ENCODE measurements around the gene IPO5.
"Not testable (repeated sequence)": the region's sequence is repeated elsewhere in the genome, so short reads cannot be mapped to it uniquely, and the experiment has no call there.

Gene IPO5

DNA sequence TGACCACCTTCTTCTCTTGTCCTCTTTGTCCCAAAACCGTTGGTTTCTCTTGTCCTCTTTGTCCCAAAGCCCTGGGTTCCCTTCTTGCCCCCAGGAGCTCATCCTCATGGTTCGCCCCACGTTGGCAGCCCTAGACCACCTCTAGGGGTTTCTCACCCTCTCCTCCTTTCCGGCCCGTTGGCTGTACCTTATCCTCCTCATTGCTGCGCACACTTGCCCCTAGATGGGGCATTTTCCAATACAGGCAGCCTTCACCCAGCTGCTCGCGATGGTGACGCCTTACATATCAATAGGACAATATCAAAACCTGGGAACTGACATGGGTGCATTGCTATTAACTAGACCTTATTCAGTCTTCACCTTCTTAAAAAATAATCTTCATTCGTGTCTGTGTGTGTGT lies 86.5 kb downstream of the IPO5 start:
- Histone ChIP-seq H3K27ac (ENCODE audit: low read depth, low read length) (no peak overlapping the region), H3K4me1 (ENCODE audit: insufficient read depth, low read length) (no peaks in the 10 kb centered on the region), H3K27me3 (ENCODE audit: insufficient read depth, low read length) (no peaks in the 10 kb centered on the region), H3K9ac (ENCODE audit: low read depth, low read length) (no peak overlapping the region), H3K4me3 (ENCODE audit: low read length) (no peak overlapping the region), H3K9me3 (ENCODE audit: insufficient read depth, low read depth, low read length) (no peaks in the 10 kb centered on the region), H3K36me3 (ENCODE audit: insufficient read depth, low read length) (no peaks in the 10 kb centered on the region)
- WGBS: 82% methylated on average over 9 of the region's 10 CpGs

DNA sequence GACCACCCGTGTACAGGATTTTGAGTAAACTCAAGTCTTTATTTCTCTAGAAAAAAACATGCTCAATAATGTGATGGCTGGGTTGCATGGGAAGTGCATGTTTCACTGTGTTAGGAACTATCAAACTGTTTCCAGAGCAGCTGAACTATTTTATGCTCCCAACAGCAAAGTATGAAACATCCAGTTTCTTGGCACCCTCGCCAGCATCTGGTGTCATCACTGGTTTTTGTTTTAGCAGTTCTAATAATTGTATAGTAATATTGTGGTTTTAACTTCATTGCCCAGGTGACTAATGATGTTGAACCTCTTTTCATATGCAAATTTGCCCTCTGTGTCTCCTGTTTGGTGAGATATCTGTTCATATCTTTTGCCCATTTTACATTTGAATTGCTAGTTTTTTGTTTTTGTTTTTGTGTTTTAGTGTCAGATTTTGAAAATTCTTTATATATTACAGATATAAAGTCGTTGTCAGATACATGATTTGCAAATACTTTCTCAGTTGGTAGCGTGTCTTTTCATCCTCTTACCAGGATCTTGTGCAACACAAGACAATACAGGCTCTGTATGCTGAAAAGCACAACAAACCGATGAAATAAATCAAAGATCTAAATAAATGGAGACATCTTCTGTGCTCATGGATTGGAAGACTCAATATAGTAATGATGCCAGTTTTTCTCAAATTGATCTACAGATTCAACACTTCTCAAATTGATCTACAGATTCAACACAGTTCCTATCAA lies 87.8 kb downstream of the IPO5 start:
- H3K9me3 ChIP-seq (ENCODE audit: insufficient read depth, low read depth, low read length): no peaks in the 10 kb centered on the region
- H3K9ac ChIP-seq (ENCODE audit: low read depth, low read length): no peak overlapping the region
- H3K4me1 ChIP-seq (ENCODE audit: insufficient read depth, low read length): no peaks in the 10 kb centered on the region
- WGBS: 92% methylated on average over 5 of the region's 5 CpGs
- H3K36me3 ChIP-seq (ENCODE audit: insufficient read depth, low read length): no peaks in the 10 kb centered on the region
- H3K4me3 ChIP-seq (ENCODE audit: low read length): no peak overlapping the region
- no peaks in the 10 kb centered on the region for H3K27me3 ChIP-seq (ENCODE audit: insufficient read depth, low read length)
- H3K27ac ChIP-seq (ENCODE audit: low read depth, low read length): no peak overlapping the region

DNA sequence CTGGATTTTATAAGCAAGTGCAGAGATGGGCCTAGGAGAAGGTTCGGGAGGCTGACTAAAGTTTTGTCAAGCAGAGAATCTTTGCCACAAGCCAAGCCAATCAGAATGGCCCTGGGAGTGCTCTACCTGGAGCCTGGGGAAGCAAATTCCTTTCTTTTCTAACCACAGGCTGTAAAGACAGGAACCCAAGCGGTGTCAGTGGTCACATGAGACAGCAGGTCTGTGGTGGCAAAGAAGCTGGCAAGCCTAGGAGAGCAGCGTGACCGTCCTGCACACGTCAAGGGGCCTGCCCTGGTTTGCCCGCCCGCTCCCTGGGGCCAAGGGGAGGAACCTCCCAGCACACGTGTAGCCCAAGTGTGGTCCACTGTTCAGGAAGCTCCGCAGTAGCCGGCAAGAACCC lies 90.8 kb downstream of the IPO5 start:
- H3K4me3 ChIP-seq (ENCODE audit: low read length): no peak overlapping the region
- H3K27ac ChIP-seq (ENCODE audit: low read depth, low read length): no peak overlapping the region
- no peaks in the 10 kb centered on the region for H3K4me1 ChIP-seq (ENCODE audit: insufficient read depth, low read length)
- no peak overlapping the region for H3K9ac ChIP-seq (ENCODE audit: low read depth, low read length)
- no peaks in the 10 kb centered on the region for H3K36me3 ChIP-seq (ENCODE audit: insufficient read depth, low read length)
- 87% methylated on average over 10 of the region's 10 CpGs for WGBS
- H3K9me3 ChIP-seq (ENCODE audit: insufficient read depth, low read depth, low read length): no peaks in the 10 kb centered on the region
- H3K27me3 ChIP-seq (ENCODE audit: insufficient read depth, low read length): no peaks in the 10 kb centered on the region

DNA sequence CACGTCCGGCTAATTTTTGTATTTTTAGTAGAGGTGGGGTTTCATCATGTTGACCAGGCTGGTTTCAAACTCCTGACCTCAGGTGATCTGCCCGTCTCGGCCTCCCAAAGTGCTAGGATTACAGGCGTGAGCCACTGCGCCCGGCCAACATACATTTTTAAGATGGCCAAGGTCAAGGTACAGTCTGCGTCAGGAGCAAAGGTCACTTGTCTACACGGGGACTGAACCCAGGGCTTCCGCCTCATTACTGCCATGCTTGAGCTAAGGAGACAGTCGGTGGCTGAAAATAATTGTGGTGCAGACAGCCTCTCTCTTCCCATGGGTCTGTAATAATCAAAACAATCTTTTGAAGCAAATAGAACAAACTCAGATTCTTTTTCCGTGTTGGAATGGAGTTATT lies 94.3 kb downstream of the IPO5 start:
- not testable (repeated sequence) for H3K36me3 ChIP-seq (ENCODE audit: insufficient read depth, low read length); H3K27me3 ChIP-seq (ENCODE audit: insufficient read depth, low read length); H3K4me1 ChIP-seq (ENCODE audit: insufficient read depth, low read length); H3K27ac ChIP-seq (ENCODE audit: low read depth, low read length); H3K4me3 ChIP-seq (ENCODE audit: low read length); H3K9me3 ChIP-seq (ENCODE audit: insufficient read depth, low read depth, low read length); H3K9ac ChIP-seq (ENCODE audit: low read depth, low read length)
- 93% methylated on average over 11 of the region's 12 CpGs for WGBS

DNA sequence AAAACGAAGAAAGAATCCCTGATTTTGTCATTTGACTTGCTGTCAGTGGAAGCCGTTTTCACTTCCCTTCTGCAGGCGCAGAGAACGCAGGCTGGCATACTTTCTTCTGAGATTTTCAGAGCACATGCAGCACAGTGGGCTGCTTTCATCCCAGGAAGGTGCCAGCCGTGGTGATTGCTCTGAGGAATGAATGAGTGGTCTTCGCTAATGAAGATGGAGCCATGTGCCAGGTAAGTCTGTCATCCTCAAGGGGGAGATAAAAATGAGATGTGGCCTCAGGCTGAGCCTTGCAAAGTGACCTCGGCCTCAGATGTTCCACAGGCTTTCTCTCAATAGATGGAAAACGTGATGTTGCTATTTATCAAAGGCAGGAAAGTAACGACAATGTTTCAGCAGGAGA lies 94.8 kb downstream of the IPO5 start:
- WGBS: 82% methylated on average over 9 of the region's 9 CpGs
- no peaks in the 10 kb centered on the region for H3K36me3 ChIP-seq (ENCODE audit: insufficient read depth, low read length)
- H3K27me3 ChIP-seq (ENCODE audit: insufficient read depth, low read length): no peaks in the 10 kb centered on the region
- no peak overlapping the region for H3K9ac ChIP-seq (ENCODE audit: low read depth, low read length)
- no peaks in the 10 kb centered on the region for H3K4me1 ChIP-seq (ENCODE audit: insufficient read depth, low read length)
- H3K27ac ChIP-seq (ENCODE audit: low read depth, low read length): no peak overlapping the region
- H3K9me3 ChIP-seq (ENCODE audit: insufficient read depth, low read depth, low read length): no peaks in the 10 kb centered on the region
- H3K4me3 ChIP-seq (ENCODE audit: low read length): no peak overlapping the region

DNA sequence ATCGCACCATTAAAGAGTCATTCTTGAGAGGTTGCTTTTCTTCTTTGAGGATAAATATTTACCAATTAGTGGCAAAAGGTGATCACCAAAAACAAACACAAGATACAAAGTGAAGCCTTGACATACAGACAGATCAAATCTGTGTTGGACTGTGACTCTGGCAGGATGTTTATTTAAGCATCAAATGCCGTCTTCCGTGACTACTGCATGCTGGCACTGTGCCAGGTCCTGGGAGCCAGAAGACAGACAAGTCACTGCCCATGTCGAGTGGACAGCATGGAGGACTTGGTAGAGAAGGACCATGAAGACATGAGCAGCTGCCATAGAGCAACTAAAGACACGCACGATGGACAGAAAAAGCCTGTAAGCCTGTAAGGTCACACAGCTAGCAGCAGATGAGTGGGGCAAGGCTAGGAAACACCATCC lies 96.6 kb downstream of the IPO5 start:
- Histone ChIP-seq H3K36me3 (ENCODE audit: insufficient read depth, low read length) (no peaks in the 10 kb centered on the region), H3K9ac (ENCODE audit: low read depth, low read length) (no peak overlapping the region), H3K27ac (ENCODE audit: low read depth, low read length) (no peak overlapping the region), H3K27me3 (ENCODE audit: insufficient read depth, low read length) (no peaks in the 10 kb centered on the region), H3K4me1 (ENCODE audit: insufficient read depth, low read length) (no peaks in the 10 kb centered on the region), H3K9me3 (ENCODE audit: insufficient read depth, low read depth, low read length) (no peaks in the 10 kb centered on the region), H3K4me3 (ENCODE audit: low read length) (no peak overlapping the region)
- WGBS: 91% methylated on average over 5 of the region's 6 CpGs

DNA sequence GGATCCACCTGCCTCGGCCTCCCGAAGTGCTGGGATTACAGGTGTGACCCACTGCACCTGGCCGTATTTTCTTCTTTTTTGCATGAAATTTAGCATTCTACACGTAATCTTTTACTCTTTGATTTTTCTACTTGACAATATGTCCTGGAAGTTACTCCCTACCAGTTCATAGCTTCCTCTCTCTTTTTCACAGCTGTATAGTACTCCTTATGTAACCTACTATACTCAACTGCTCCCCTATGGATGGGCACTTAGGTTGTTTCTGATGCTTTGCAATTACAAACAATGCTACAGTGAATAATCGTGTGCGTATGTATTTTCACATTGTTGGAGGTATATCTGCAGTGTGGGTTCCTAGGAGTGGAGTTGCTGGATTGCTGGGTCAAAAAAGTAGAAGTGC lies 98.9 kb downstream of the IPO5 start:
- Histone ChIP-seq H3K4me1 (ENCODE audit: insufficient read depth, low read length) (no peaks in the 10 kb centered on the region), H3K9me3 (ENCODE audit: insufficient read depth, low read depth, low read length) (no peaks in the 10 kb centered on the region), H3K4me3 (ENCODE audit: low read length) (no peak overlapping the region), H3K27ac (ENCODE audit: low read depth, low read length) (no peak overlapping the region), H3K36me3 (ENCODE audit: insufficient read depth, low read length) (no peaks in the 10 kb centered on the region), H3K9ac (ENCODE audit: low read depth, low read length) (no peak overlapping the region), H3K27me3 (ENCODE audit: insufficient read depth, low read length) (no peaks in the 10 kb centered on the region)
- 93% methylated on average over 6 of the region's 6 CpGs for WGBS

DNA sequence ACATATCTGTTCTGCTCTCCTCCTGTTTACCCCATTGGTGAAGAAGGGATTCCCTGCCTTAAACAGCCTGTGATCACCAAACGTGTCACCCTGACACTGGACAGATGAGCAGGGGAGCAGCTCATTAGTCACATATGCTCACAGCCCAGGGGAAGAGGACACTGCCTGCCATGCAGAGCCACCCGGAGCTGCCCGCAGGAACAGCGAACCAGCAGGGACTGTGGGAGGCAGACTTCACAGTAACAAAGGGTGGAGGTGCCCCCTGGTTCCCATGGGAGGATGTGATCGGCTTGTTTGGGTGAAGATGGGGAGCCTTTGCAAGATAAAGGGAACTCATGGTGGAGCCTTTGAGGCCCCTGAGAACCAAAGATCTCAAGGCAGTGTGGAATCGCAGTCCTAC lies 100.8 kb downstream of the IPO5 start:
- WGBS: 89% methylated on average over 6 of the region's 6 CpGs
- Histone ChIP-seq H3K36me3 (ENCODE audit: insufficient read depth, low read length) (no peaks in the 10 kb centered on the region), H3K27me3 (ENCODE audit: insufficient read depth, low read length) (no peaks in the 10 kb centered on the region), H3K9me3 (ENCODE audit: insufficient read depth, low read depth, low read length) (no peaks in the 10 kb centered on the region), H3K27ac (ENCODE audit: low read depth, low read length) (no peak overlapping the region), H3K9ac (ENCODE audit: low read depth, low read length) (no peak overlapping the region), H3K4me1 (ENCODE audit: insufficient read depth, low read length) (no peaks in the 10 kb centered on the region), H3K4me3 (ENCODE audit: low read length) (no peak overlapping the region)

DNA sequence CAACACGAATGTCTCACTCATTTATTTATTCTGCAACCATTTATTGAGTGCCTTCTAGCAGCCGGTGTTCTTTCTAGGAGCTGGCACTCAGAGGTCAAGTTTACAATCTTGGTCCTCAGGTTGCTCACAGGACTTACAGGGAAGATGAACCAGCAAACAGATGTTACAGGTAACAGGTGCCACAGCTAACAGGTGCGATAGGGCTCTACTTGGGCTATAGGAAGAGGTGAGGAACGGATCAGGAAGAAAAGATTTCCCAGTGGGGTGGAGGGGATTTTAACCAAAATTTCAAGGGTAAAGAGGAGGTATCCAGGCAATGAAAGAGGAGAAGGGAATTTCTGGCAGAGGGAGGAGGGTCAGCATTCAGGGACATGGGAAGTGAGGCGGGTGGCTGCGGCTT lies 102.1 kb downstream of the IPO5 start:
- Histone ChIP-seq H3K36me3 (ENCODE audit: insufficient read depth, low read length) (no peaks in the 10 kb centered on the region), H3K9ac (ENCODE audit: low read depth, low read length) (no peak overlapping the region)

DNA sequence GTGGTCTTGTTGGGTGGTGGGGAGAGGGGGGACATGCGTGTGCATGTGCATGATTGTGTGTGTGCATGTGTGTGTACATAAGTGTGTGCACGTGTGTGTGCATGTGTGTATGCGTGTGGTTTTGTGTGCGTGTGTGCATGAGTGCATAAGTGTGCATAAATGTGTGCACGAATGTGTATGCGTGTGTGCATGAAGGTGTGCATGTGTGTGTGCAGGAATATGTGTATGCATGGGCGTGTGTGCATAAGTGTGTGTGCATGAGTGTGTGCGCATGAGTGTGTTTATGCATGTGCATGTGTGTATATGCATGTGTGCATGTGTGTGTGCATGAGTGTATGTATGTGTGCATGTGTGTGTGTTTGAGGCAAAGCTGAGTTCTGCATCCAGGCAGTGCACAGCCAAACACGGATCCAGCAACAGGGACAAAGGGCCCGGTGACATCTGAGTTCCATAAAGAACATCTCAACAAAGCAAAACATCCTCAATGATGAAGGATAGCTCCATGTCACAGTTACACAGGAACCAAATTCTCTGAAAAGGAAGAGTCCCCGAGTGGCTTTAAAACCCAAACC lies 103.5 kb downstream of the IPO5 start:
- WGBS: 94% methylated on average over 11 of the region's 11 CpGs
- Histone ChIP-seq H3K4me1 (ENCODE audit: insufficient read depth, low read length) (peaks cover 5% of the 10 kb centered on the region), H3K27me3 (ENCODE audit: insufficient read depth, low read length) (no peaks in the 10 kb centered on the region), H3K27ac (ENCODE audit: low read depth, low read length) (no peak overlapping the region), H3K4me3 (ENCODE audit: low read length) (no peak overlapping the region), H3K9ac (ENCODE audit: low read depth, low read length) (no peak overlapping the region), H3K36me3 (ENCODE audit: insufficient read depth, low read length) (no peaks in the 10 kb centered on the region), H3K9me3 (ENCODE audit: insufficient read depth, low read depth, low read length) (no peaks in the 10 kb centered on the region)

More for the DNA sequence above, 102.1 kb downstream of the IPO5 start:
- Histone ChIP-seq H3K27ac (ENCODE audit: low read depth, low read length) (no peak overlapping the region), H3K4me1 (ENCODE audit: insufficient read depth, low read length) (no peaks in the 10 kb centered on the region), H3K27me3 (ENCODE audit: insufficient read depth, low read length) (no peaks in the 10 kb centered on the region), H3K9me3 (ENCODE audit: insufficient read depth, low read depth, low read length) (no peaks in the 10 kb centered on the region), H3K4me3 (ENCODE audit: low read length) (no peak overlapping the region)
- WGBS: 86% methylated on average over 6 of the region's 6 CpGs

DNA sequence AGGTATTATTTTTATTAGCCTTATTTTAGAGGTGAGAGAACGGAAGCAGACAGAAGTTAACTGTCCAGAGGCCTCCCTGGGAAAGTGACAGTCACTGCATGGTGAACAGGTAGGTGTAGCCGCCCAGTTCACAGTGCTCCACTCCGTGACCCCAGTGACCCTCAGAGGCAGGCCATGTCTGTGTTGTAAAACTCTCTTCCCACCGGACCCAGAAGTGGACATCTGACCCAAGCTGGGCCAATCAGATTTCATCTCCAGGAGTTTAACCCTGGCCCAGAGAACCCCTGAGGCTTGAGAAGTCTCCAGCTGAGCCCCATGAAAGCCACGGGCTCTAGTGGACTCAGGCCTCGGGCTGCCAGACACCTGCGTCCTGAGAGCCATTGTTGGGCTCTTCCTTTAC lies 105.8 kb downstream of the IPO5 start:
- Histone ChIP-seq H3K4me1 (ENCODE audit: insufficient read depth, low read length) (peaks cover 7% of the 10 kb centered on the region), H3K4me3 (ENCODE audit: low read length) (no peak overlapping the region), H3K9me3 (ENCODE audit: insufficient read depth, low read depth, low read length) (no peaks in the 10 kb centered on the region), H3K36me3 (ENCODE audit: insufficient read depth, low read length) (no peaks in the 10 kb centered on the region), H3K27ac (ENCODE audit: low read depth, low read length) (no peak overlapping the region), H3K9ac (ENCODE audit: low read depth, low read length) (no peak overlapping the region), H3K27me3 (ENCODE audit: insufficient read depth, low read length) (no peaks in the 10 kb centered on the region)
- 75% methylated on average over 7 of the region's 7 CpGs for WGBS

DNA sequence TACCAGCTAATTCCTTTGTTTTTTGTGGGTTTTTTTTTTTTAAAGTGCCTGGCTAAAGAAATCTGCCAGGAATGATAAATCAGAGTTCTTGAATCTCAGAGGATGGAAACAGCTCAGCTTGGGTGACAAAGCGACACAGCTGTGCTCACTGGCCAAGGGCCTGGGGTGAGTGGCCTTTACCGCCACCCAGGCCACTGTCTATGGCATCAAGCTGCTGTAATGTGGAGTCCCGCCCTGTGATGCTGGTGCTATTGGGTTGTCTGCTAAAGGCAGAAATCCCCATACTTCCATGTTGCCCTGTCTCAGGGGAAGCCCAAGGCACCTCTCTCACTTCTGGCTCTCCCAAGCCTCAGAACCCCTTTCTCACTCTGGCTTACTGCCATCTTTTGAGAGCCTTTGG lies 106.8 kb downstream of the IPO5 start:
- 87% methylated on average over 3 of the region's 3 CpGs for WGBS
- H3K9ac ChIP-seq (ENCODE audit: low read depth, low read length): no peak overlapping the region
- peaks cover 7% of the 10 kb centered on the region for H3K4me1 ChIP-seq (ENCODE audit: insufficient read depth, low read length)
- no peaks in the 10 kb centered on the region for H3K9me3 ChIP-seq (ENCODE audit: insufficient read depth, low read depth, low read length)
- H3K27ac ChIP-seq (ENCODE audit: low read depth, low read length): no peak overlapping the region
- H3K27me3 ChIP-seq (ENCODE audit: insufficient read depth, low read length): no peaks in the 10 kb centered on the region
- H3K4me3 ChIP-seq (ENCODE audit: low read length): no peak overlapping the region
- H3K36me3 ChIP-seq (ENCODE audit: insufficient read depth, low read length): no peaks in the 10 kb centered on the region
